ENCODE results near the gene EGFL7. TPM values are rescaled to one million over a fixed set of nuclear protein-coding genes. Genes with fewer than 3 reads are reported as not detected.

EGFL7 gene
- total and polyA plus RNA-seq, 2 of the 13 experiments (the other 11 are each of a cell fraction or from before 2014, with no cell fraction given) = 0.20 to 5.1 TPM

DNA sequence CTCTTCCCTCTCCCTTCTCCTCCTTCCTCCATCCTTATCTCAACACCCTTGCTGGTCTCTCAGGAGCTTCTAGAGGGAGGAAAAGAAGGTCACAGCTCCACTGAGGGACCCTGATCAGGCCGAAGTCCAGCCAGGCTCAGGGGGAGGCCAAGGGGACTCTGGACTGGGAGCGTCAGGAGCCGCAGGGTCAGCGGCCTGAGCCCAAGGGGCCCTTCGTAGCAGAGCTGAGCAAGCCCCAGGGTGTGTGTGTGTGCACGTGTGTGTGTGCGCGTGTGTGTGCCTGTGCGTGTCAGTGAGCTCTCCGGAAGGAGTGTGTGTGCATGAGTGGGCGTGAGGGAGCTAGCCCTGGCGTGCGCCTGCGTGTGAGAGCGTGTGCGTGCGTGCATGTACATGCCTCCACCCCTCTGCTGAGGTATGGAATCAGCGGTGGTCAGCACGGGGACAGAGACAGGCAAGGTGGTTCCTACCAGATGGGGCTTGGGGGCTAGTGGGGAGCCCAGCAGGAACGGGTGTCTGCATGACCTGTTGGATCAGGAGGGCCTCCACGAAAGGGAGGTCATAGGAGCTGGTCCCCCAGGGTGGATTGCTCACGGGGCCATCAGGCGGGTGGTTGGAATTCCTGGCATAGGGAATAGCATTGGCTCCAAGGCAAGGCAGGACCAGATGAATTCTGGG is 34.6 kb downstream of the EGFL7 start (continued):
- TF ChIP-seq ESRRA (CRISPR knock-in tag; IDR thresholded peaks at IDR 0.05; ENCODE audit: low read depth) (peak; percentile 95), RNF2 (conservative IDR thresholded peaks at IDR 0.05; ENCODE audit: low read depth) (peak; percentile 64), GZF1 (CRISPR knock-in tag; IDR thresholded peaks at IDR 0.05) (peak; percentile 75), MAZ (IDR thresholded peaks at IDR 0.05; ENCODE audit: borderline replicate concordance, low read depth, low read length) (no peak; the same call in 1 of the 2 replicates), MAZ (CRISPR knock-in tag; IDR thresholded peaks at IDR 0.05; ENCODE audit: low read depth) (0 out of 2 replicates have a peak, but pooled peaks have one; percentile 20), PHF20 (CRISPR knock-in tag; IDR thresholded peaks at IDR 0.05) (no peak), AGO1 (IDR thresholded peaks at IDR 0.05; ENCODE audit: low read depth, low read length, poor library complexity, severe bottlenecking) (peak; percentile 32), TCF12 (IDR thresholded peaks at IDR 0.05) (no peak), TCF12 (CRISPR knock-in tag; IDR thresholded peaks at IDR 0.05) (peak; percentile 52; the same call in 1 of the 2 replicates), PCBP2 (optimal IDR thresholded peaks at IDR 0.05; ENCODE audit: low read depth, low read length, poor library complexity, severe bottlenecking) (peak; percentile 87), ZNF839 (CRISPR knock-in tag; IDR thresholded peaks at IDR 0.05; ENCODE audit: borderline replicate concordance) (no peak), HOXA9 (CRISPR knock-in tag; IDR thresholded peaks at IDR 0.05; ENCODE audit: borderline replicate concordance) (peak; percentile 44; the same call in 1 of the 2 replicates), ASH2L (IDR thresholded peaks at IDR 0.05; ENCODE audit: insufficient read length, low read depth, low read length) (peak; percentile 32), ELF3 (CRISPR knock-in tag; IDR thresholded peaks at IDR 0.05) (0 out of 2 replicates have a peak, but pooled peaks have one; percentile 28), SNAI1 (CRISPR knock-in tag; IDR thresholded peaks at IDR 0.05; ENCODE audit: borderline replicate concordance) (no peak), ZNF746 (CRISPR knock-in tag; IDR thresholded peaks at IDR 0.05) (peak; percentile 41; the same call in 1 of the 2 replicates), TBX2 (CRISPR knock-in tag; IDR thresholded peaks at IDR 0.05; ENCODE audit: borderline replicate concordance) (peak; percentile 34; the same call in 1 of the 2 replicates)
- TF ChIP-seq, protein P1, sequence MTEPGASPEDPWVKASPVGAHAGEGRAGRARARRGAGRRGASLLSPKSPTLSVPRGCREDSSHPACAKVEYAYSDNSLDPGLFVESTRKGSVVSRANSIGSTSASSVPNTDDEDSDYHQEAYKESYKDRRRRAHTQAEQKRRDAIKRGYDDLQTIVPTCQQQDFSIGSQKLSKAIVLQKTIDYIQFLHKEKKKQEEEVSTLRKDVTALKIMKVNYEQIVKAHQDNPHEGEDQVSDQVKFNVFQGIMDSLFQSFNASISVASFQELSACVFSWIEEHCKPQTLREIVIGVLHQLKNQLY (CRISPR knock-in tag; IDR thresholded peaks at IDR 0.05) = no peak
- TF ChIP-seq, protein P2, sequence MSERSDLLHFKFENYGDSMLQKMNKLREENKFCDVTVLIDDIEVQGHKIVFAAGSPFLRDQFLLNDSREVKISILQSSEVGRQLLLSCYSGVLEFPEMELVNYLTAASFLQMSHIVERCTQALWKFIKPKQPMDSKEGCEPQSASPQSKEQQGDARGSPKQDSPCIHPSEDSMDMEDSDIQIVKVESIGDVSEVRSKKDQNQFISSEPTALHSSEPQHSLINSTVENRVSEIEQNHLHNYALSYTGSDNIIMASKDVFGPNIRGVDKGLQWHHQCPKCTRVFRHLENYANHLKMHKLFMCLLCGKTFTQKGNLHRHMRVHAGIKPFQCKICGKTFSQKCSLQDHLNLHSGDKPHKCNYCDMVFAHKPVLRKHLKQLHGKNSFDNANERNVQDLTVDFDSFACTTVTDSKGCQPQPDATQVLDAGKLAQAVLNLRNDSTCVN (CRISPR knock-in tag; IDR thresholded peaks at IDR 0.05; ENCODE audit: borderline replicate concordance) = no peak
- TF ChIP-seq, protein P3, sequence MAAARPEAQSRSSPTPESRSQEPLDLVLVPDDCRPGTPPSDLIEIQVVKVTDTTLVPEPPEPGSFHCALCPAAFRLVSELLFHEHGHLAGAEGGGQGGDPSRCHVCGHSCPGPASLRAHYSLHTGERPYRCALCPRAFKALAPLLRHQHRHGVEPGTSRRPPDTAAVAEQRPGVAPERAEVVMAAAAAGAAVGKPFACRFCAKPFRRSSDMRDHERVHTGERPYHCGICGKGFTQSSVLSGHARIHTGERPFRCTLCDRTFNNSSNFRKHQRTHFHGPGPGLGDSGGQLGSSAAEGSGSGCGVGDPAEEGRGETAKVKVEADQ (CRISPR knock-in tag; IDR thresholded peaks at IDR 0.05; ENCODE audit: borderline replicate concordance) = 0 out of 2 replicates have a peak, but pooled peaks have one; percentile 74
- TF ChIP-seq, protein P4, sequence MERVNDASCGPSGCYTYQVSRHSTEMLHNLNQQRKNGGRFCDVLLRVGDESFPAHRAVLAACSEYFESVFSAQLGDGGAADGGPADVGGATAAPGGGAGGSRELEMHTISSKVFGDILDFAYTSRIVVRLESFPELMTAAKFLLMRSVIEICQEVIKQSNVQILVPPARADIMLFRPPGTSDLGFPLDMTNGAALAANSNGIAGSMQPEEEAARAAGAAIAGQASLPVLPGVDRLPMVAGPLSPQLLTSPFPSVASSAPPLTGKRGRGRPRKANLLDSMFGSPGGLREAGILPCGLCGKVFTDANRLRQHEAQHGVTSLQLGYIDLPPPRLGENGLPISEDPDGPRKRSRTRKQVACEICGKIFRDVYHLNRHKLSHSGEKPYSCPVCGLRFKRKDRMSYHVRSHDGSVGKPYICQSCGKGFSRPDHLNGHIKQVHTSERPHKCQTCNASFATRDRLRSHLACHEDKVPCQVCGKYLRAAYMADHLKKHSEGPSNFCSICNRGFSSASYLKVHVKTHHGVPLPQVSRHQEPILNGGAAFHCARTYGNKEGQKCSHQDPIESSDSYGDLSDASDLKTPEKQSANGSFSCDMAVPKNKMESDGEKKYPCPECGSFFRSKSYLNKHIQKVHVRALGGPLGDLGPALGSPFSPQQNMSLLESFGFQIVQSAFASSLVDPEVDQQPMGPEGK (CRISPR knock-in tag; IDR thresholded peaks at IDR 0.05) = peak; percentile 65; the same call in 1 of the 2 replicates

Data from HepG2 (cell line).